ENCODE results near the gene SKOR2.
"Not testable (repeated sequence)": the region's sequence is repeated elsewhere in the genome, so short reads cannot be mapped to it uniquely, and the experiment has no call there.

SKOR2 gene

GRCh38 chr18:47206945-47207637 lies 44.4 kb downstream of the SKOR2 start:
- Histone ChIP-seq H3K4me1 (ENCODE audit: insufficient read depth, low read length, poor library complexity, severe bottlenecking) (no peaks in the 10 kb centered on the region), H3K36me3 (ENCODE audit: insufficient read depth, low read length) (no peaks in the 10 kb centered on the region), H3K9me3 (ENCODE audit: insufficient read depth, low read depth, low read length) (no peaks in the 10 kb centered on the region), H3K4me3 (ENCODE audit: low read length, poor library complexity, severe bottlenecking) (no peak overlapping the region), H3F3A (ENCODE audit: low read depth) (no peaks in the 10 kb centered on the region), H3K9ac (ENCODE audit: low read depth, low read length, poor library complexity, severe bottlenecking) (no peak overlapping the region), H3K79me2 (ENCODE audit: insufficient read depth, low read length) (no peaks in the 10 kb centered on the region), H3K9me2 (replicated peaks; ENCODE audit: low read depth, low read length) (no peaks in the 10 kb centered on the region), H3K4me2 (ENCODE audit: low read depth, low read length, poor library complexity, severe bottlenecking) (no peak overlapping the region), H2AFZ (ENCODE audit: low read length) (no peak overlapping the region), H3K27me3 (ENCODE audit: insufficient read depth, low read length, poor library complexity, severe bottlenecking) (no peaks in the 10 kb centered on the region), H4K20me1 (ENCODE audit: insufficient read depth, low read length, poor library complexity, severe bottlenecking) (no peaks in the 10 kb centered on the region)
- no peak for TF ChIP-seq CTCF (conservative IDR thresholded peaks at IDR 0.05; ENCODE audit: low read length)
- TF ChIP-seq EZH2phosphoT487 (IDR thresholded peaks at IDR 0.05; ENCODE audit: borderline replicate concordance), result no peak

GRCh38 chr18:47204908-47205522 lies 46.4 kb downstream of the SKOR2 start:
- H3K27me3 ChIP-seq (ENCODE audit: insufficient read depth, low read length, poor library complexity, severe bottlenecking), result no peaks in the 10 kb centered on the region
- peak; percentile 98 for TF ChIP-seq CTCF (conservative IDR thresholded peaks at IDR 0.05; ENCODE audit: low read length)
- TF ChIP-seq EZH2phosphoT487 (IDR thresholded peaks at IDR 0.05; ENCODE audit: borderline replicate concordance), result no peak
- no peak overlapping the region for H3K4me2 ChIP-seq (ENCODE audit: low read depth, low read length, poor library complexity, severe bottlenecking)
- no peaks in the 10 kb centered on the region for H4K20me1 ChIP-seq (ENCODE audit: insufficient read depth, low read length, poor library complexity, severe bottlenecking)
- no peak overlapping the region for H2AFZ ChIP-seq (ENCODE audit: low read length)
- no peak overlapping the region for H3K9ac ChIP-seq (ENCODE audit: low read depth, low read length, poor library complexity, severe bottlenecking)
- no peaks in the 10 kb centered on the region for H3K36me3 ChIP-seq (ENCODE audit: insufficient read depth, low read length)
- no peaks in the 10 kb centered on the region for H3K9me2 ChIP-seq (replicated peaks; ENCODE audit: low read depth, low read length)
- H3F3A ChIP-seq (ENCODE audit: low read depth), result no peaks in the 10 kb centered on the region
- no peaks in the 10 kb centered on the region for H3K79me2 ChIP-seq (ENCODE audit: insufficient read depth, low read length)
- H3K4me3 ChIP-seq (ENCODE audit: low read length, poor library complexity, severe bottlenecking), result no peak overlapping the region
- no peaks in the 10 kb centered on the region for H3K9me3 ChIP-seq (ENCODE audit: insufficient read depth, low read depth, low read length)
- no peaks in the 10 kb centered on the region for H3K4me1 ChIP-seq (ENCODE audit: insufficient read depth, low read length, poor library complexity, severe bottlenecking)

GRCh38 chr18:47203626-47204464 lies 47.6 kb downstream of the SKOR2 start:
- H2AFZ ChIP-seq (ENCODE audit: low read length), result no peak overlapping the region
- no peaks in the 10 kb centered on the region for H3K4me1 ChIP-seq (ENCODE audit: insufficient read depth, low read length, poor library complexity, severe bottlenecking)
- H3K4me3 ChIP-seq (ENCODE audit: low read length, poor library complexity, severe bottlenecking), result no peak overlapping the region
- no peak overlapping the region for H3K4me2 ChIP-seq (ENCODE audit: low read depth, low read length, poor library complexity, severe bottlenecking)
- H3K9me2 ChIP-seq (replicated peaks; ENCODE audit: low read depth, low read length), result no peaks in the 10 kb centered on the region
- no peaks in the 10 kb centered on the region for H3K27me3 ChIP-seq (ENCODE audit: insufficient read depth, low read length, poor library complexity, severe bottlenecking)
- H3K79me2 ChIP-seq (ENCODE audit: insufficient read depth, low read length), result no peaks in the 10 kb centered on the region
- H3K9ac ChIP-seq (ENCODE audit: low read depth, low read length, poor library complexity, severe bottlenecking), result no peak overlapping the region
- H4K20me1 ChIP-seq (ENCODE audit: insufficient read depth, low read length, poor library complexity, severe bottlenecking), result no peaks in the 10 kb centered on the region
- TF ChIP-seq CTCF (conservative IDR thresholded peaks at IDR 0.05; ENCODE audit: low read length), result no peak
- TF ChIP-seq EZH2phosphoT487 (IDR thresholded peaks at IDR 0.05; ENCODE audit: borderline replicate concordance), result no peak
- H3F3A ChIP-seq (ENCODE audit: low read depth), result no peaks in the 10 kb centered on the region
- no peaks in the 10 kb centered on the region for H3K9me3 ChIP-seq (ENCODE audit: insufficient read depth, low read depth, low read length)
- no peaks in the 10 kb centered on the region for H3K36me3 ChIP-seq (ENCODE audit: insufficient read depth, low read length)

- H3K36me3 ChIP-seq (ENCODE audit: insufficient read depth, low read length); H3F3A ChIP-seq (ENCODE audit: low read depth); H3K9ac ChIP-seq (ENCODE audit: low read depth, low read length, poor library complexity, severe bottlenecking); H3K79me2 ChIP-seq (ENCODE audit: insufficient read depth, low read length); H3K9me3 ChIP-seq (ENCODE audit: insufficient read depth, low read depth, low read length); H3K27me3 ChIP-seq (ENCODE audit: insufficient read depth, low read length, poor library complexity, severe bottlenecking); H3K9me2 ChIP-seq (replicated peaks; ENCODE audit: low read depth, low read length); H3K4me1 ChIP-seq (ENCODE audit: insufficient read depth, low read length, poor library complexity, severe bottlenecking); H3K4me2 ChIP-seq (ENCODE audit: low read depth, low read length, poor library complexity, severe bottlenecking); H3K4me3 ChIP-seq (ENCODE audit: low read length, poor library complexity, severe bottlenecking); H4K20me1 ChIP-seq (ENCODE audit: insufficient read depth, low read length, poor library complexity, severe bottlenecking): not testable (repeated sequence)
- H2AFZ ChIP-seq (ENCODE audit: low read length), result peak overlapping the region; percentile 75
Measured at GRCh38 chr18:47195961-47196360, 55.5 kb downstream of the SKOR2 start.

All from Loucy (cell line).